ENCODE data around the gene TMEM144.

Gene TMEM144

GRCh38 chr4:158190718-158191117 lies 19.6 kb upstream of the TMEM144 start:
- H3K23ac ChIP-seq (ENCODE audit: low read length in 2 of 2), result no peak overlapping the region
- no peak overlapping the region for H4K91ac ChIP-seq (ENCODE audit: low read length)
- no peak overlapping the region for H3K27ac ChIP-seq (ENCODE audit: low read length, poor library complexity, severe bottlenecking)
- WGBS, result 100% methylated on average over 1 of the region's 2 CpGs
- H3K36me3 ChIP-seq (ENCODE audit: control insufficient read depth in 1 of 2, insufficient read depth in 2 of 2, low read depth in 1 of 2, low read length in 2 of 2), result no peaks in the 10 kb centered on the region
- no peaks in the 10 kb centered on the region for H3K27me3 ChIP-seq (ENCODE audit: control insufficient read depth in 1 of 2, insufficient read depth in 1 of 2, low read length in 2 of 2)
- no peak overlapping the region for H3K4me3 ChIP-seq (ENCODE audit: insufficient read depth in 1 of 2, low read depth in 1 of 2, low read length in 2 of 2)
- H3K4me2 ChIP-seq (ENCODE audit: low read length, poor library complexity, severe bottlenecking), result no peak overlapping the region
- H3K9ac ChIP-seq (ENCODE audit: low read length), result no peak overlapping the region
- no peak overlapping the region for H3K18ac ChIP-seq (ENCODE audit: low read depth in 1 of 2, low read length in 2 of 2)
- H2BK120ac ChIP-seq (ENCODE audit: low read depth, low read length), result no peak overlapping the region
- no peak overlapping the region for H2AK5ac ChIP-seq (ENCODE audit: low read length, severe bottlenecking)
- H3K9me3 ChIP-seq (ENCODE audit: control insufficient read depth, low read length), result no peaks in the 10 kb centered on the region
- no peak overlapping the region for H2BK12ac ChIP-seq (ENCODE audit: low read length in 2 of 2)
- no peak overlapping the region for H4K8ac ChIP-seq (ENCODE audit: low read length)
- no peak overlapping the region for H2BK15ac ChIP-seq (ENCODE audit: low read depth, poor library complexity, severe bottlenecking)
- no peaks in the 10 kb centered on the region for H3K79me1 ChIP-seq (replicated peaks; ENCODE audit: low read length, poor library complexity, severe bottlenecking)
- no peak overlapping the region for H2BK5ac ChIP-seq (ENCODE audit: low read depth, low read length, poor library complexity, severe bottlenecking)
- H2AFZ ChIP-seq (ENCODE audit: low read depth, low read length), result no peak overlapping the region
- no peak overlapping the region for H3K14ac ChIP-seq (ENCODE audit: low read length in 2 of 2)
- H3K4ac ChIP-seq (ENCODE audit: low read depth in 1 of 2, low read length in 2 of 2), result no peak overlapping the region
- H3K4me1 ChIP-seq (ENCODE audit: control insufficient read depth, insufficient read depth, low read depth, low read length), result no peaks in the 10 kb centered on the region
- no peak for DNase-seq

- WGBS, result 85% methylated on average over 2 of the region's 5 CpGs
- Histone ChIP-seq H4K91ac (ENCODE audit: low read length) (no peak overlapping the region), H3K4ac (ENCODE audit: low read depth in 1 of 2, low read length in 2 of 2) (no peak overlapping the region), H2BK12ac (ENCODE audit: low read length in 2 of 2) (no peak overlapping the region), H3K9ac (ENCODE audit: low read length) (peak overlapping the region; percentile 13), H2BK5ac (ENCODE audit: low read depth, low read length, poor library complexity, severe bottlenecking) (no peak overlapping the region), H3K18ac (ENCODE audit: low read depth in 1 of 2, low read length in 2 of 2) (no peak overlapping the region), H3K23ac (ENCODE audit: low read length in 2 of 2) (no peak overlapping the region), H2BK15ac (ENCODE audit: low read depth, poor library complexity, severe bottlenecking) (no peak overlapping the region), H3K9me3 (ENCODE audit: control insufficient read depth, low read length) (no peaks in the 10 kb centered on the region), H2AFZ (ENCODE audit: low read depth, low read length) (no peak overlapping the region), H3K14ac (ENCODE audit: low read length in 2 of 2) (no peak overlapping the region), H3K27ac (ENCODE audit: low read length, poor library complexity, severe bottlenecking) (no peak overlapping the region), H3K4me3 (ENCODE audit: insufficient read depth in 1 of 2, low read depth in 1 of 2, low read length in 2 of 2) (no peak overlapping the region), H3K79me1 (replicated peaks; ENCODE audit: low read length, poor library complexity, severe bottlenecking) (no peaks in the 10 kb centered on the region), H2AK5ac (ENCODE audit: low read length, severe bottlenecking) (no peak overlapping the region), H3K4me1 (ENCODE audit: control insufficient read depth, insufficient read depth, low read depth, low read length) (no peaks in the 10 kb centered on the region), H4K8ac (ENCODE audit: low read length) (no peak overlapping the region), H3K4me2 (ENCODE audit: low read length, poor library complexity, severe bottlenecking) (no peak overlapping the region), H2BK120ac (ENCODE audit: low read depth, low read length) (no peak overlapping the region), H3K36me3 (ENCODE audit: control insufficient read depth in 1 of 2, insufficient read depth in 2 of 2, low read depth in 1 of 2, low read length in 2 of 2) (no peaks in the 10 kb centered on the region), H3K27me3 (ENCODE audit: control insufficient read depth in 1 of 2, insufficient read depth in 1 of 2, low read length in 2 of 2) (no peaks in the 10 kb centered on the region)
- no peak for DNase-seq
Measured at GRCh38 chr4:158192439-158193158, 17.7 kb upstream of the TMEM144 start.

GRCh38 chr4:158193171-158193749 lies 17.0 kb upstream of the TMEM144 start:
- peak; percentile 50 for DNase-seq
- Histone ChIP-seq H3K4ac (ENCODE audit: low read depth in 1 of 2, low read length in 2 of 2) (no peak overlapping the region), H4K91ac (ENCODE audit: low read length) (no peak overlapping the region), H3K9ac (ENCODE audit: low read length) (no peak overlapping the region), H2BK12ac (ENCODE audit: low read length in 2 of 2) (no peak overlapping the region), H3K79me1 (replicated peaks; ENCODE audit: low read length, poor library complexity, severe bottlenecking) (no peaks in the 10 kb centered on the region), H3K14ac (ENCODE audit: low read length in 2 of 2) (no peak overlapping the region), H3K27me3 (ENCODE audit: control insufficient read depth in 1 of 2, insufficient read depth in 1 of 2, low read length in 2 of 2) (no peaks in the 10 kb centered on the region), H3K18ac (ENCODE audit: low read depth in 1 of 2, low read length in 2 of 2) (no peak overlapping the region), H2BK15ac (ENCODE audit: low read depth, poor library complexity, severe bottlenecking) (no peak overlapping the region), H3K4me1 (ENCODE audit: control insufficient read depth, insufficient read depth, low read depth, low read length) (no peaks in the 10 kb centered on the region), H3K4me2 (ENCODE audit: low read length, poor library complexity, severe bottlenecking) (no peak overlapping the region), H4K8ac (ENCODE audit: low read length) (no peak overlapping the region), H2AK5ac (ENCODE audit: low read length, severe bottlenecking) (no peak overlapping the region), H3K36me3 (ENCODE audit: control insufficient read depth in 1 of 2, insufficient read depth in 2 of 2, low read depth in 1 of 2, low read length in 2 of 2) (no peaks in the 10 kb centered on the region), H3K9me3 (ENCODE audit: control insufficient read depth, low read length) (no peaks in the 10 kb centered on the region), H3K27ac (ENCODE audit: low read length, poor library complexity, severe bottlenecking) (no peak overlapping the region), H2AFZ (ENCODE audit: low read depth, low read length) (no peak overlapping the region), H3K23ac (ENCODE audit: low read length in 2 of 2) (no peak overlapping the region), H2BK5ac (ENCODE audit: low read depth, low read length, poor library complexity, severe bottlenecking) (no peak overlapping the region), H3K4me3 (ENCODE audit: insufficient read depth in 1 of 2, low read depth in 1 of 2, low read length in 2 of 2) (no peak overlapping the region), H2BK120ac (ENCODE audit: low read depth, low read length) (no peak overlapping the region)
- WGBS, result 25% methylated on average over 2 of the region's 3 CpGs

- Histone ChIP-seq H4K8ac (ENCODE audit: low read length) (no peak overlapping the region), H3K9ac (ENCODE audit: low read length) (no peak overlapping the region), H3K27ac (ENCODE audit: low read length, poor library complexity, severe bottlenecking) (no peak overlapping the region), H2AK5ac (ENCODE audit: low read length, severe bottlenecking) (no peak overlapping the region), H3K4ac (ENCODE audit: low read depth in 1 of 2, low read length in 2 of 2) (no peak overlapping the region), H4K91ac (ENCODE audit: low read length) (no peak overlapping the region), H3K36me3 (ENCODE audit: control insufficient read depth in 1 of 2, insufficient read depth in 2 of 2, low read depth in 1 of 2, low read length in 2 of 2) (no peaks in the 10 kb centered on the region), H3K23ac (ENCODE audit: low read length in 2 of 2) (no peak overlapping the region), H3K79me1 (replicated peaks; ENCODE audit: low read length, poor library complexity, severe bottlenecking) (no peaks in the 10 kb centered on the region), H3K9me3 (ENCODE audit: control insufficient read depth, low read length) (no peaks in the 10 kb centered on the region), H3K4me1 (ENCODE audit: control insufficient read depth, insufficient read depth, low read depth, low read length) (no peaks in the 10 kb centered on the region), H3K14ac (ENCODE audit: low read length in 2 of 2) (no peak overlapping the region), H3K27me3 (ENCODE audit: control insufficient read depth in 1 of 2, insufficient read depth in 1 of 2, low read length in 2 of 2) (no peaks in the 10 kb centered on the region), H2AFZ (ENCODE audit: low read depth, low read length) (no peak overlapping the region), H2BK12ac (ENCODE audit: low read length in 2 of 2) (no peak overlapping the region), H3K18ac (ENCODE audit: low read depth in 1 of 2, low read length in 2 of 2) (no peak overlapping the region), H2BK15ac (ENCODE audit: low read depth, poor library complexity, severe bottlenecking) (no peak overlapping the region), H2BK120ac (ENCODE audit: low read depth, low read length) (no peak overlapping the region), H3K4me2 (ENCODE audit: low read length, poor library complexity, severe bottlenecking) (no peak overlapping the region), H2BK5ac (ENCODE audit: low read depth, low read length, poor library complexity, severe bottlenecking) (no peak overlapping the region), H3K4me3 (ENCODE audit: insufficient read depth in 1 of 2, low read depth in 1 of 2, low read length in 2 of 2) (no peak overlapping the region)
- DNase-seq, result no peak
- WGBS, result no CpG with 5 or more reads among the region's 1 CpG
Measured at GRCh38 chr4:158195297-158195696, 15.0 kb upstream of the TMEM144 start.
